ENCODE data around the gene KRTAP29-1. TPM values are rescaled to one million over a fixed set of nuclear protein-coding genes. Genes with fewer than 3 reads are reported as not detected.
"Not testable (repeated sequence)": the region's sequence is repeated elsewhere in the genome, so short reads cannot be mapped to it uniquely, and the experiment has no call there.

The KRTAP29-1 gene
- total RNA-seq, 1 experiment from 2014 or later = not detected

GRCh38 chr17:41271858-41272257, 30.8 kb downstream of the KRTAP29-1 start:
- Histone ChIP-seq H2BK5ac (ENCODE audit: insufficient read length, low read length) (no peak overlapping the region), H3K56ac (ENCODE audit: insufficient read length, low read depth, low read length) (no peak overlapping the region), H4K20me1 (ENCODE audit: control insufficient read depth, insufficient read depth, insufficient read length) (no peaks in the 10 kb centered on the region), H3K18ac (ENCODE audit: insufficient read length, low read depth, low read length) (no peak overlapping the region), H4K8ac (replicated peaks; ENCODE audit: insufficient read length, low read depth, low read length) (no peak overlapping the region), H3K27ac (ENCODE audit: insufficient read length, low read depth, low read length) (no peak overlapping the region), H2BK20ac (ENCODE audit: low read depth, low read length, poor library complexity, severe bottlenecking) (no peak overlapping the region), H2BK15ac (ENCODE audit: low read depth, low read length) (no peak overlapping the region), H2AK5ac (ENCODE audit: insufficient read length, low read length) (no peak overlapping the region), H4K5ac (ENCODE audit: insufficient read length, low read depth, low read length) (no peak overlapping the region), H3K9me3 (ENCODE audit: control insufficient read depth, low read depth, low read length) (no peaks in the 10 kb centered on the region), H3K79me2 (ENCODE audit: insufficient read depth, low read length) (no peaks in the 10 kb centered on the region), H3K4me1 (ENCODE audit: insufficient read depth, low read length) (no peaks in the 10 kb centered on the region), H3K14ac (ENCODE audit: insufficient read depth, low read length) (no peak overlapping the region), H3K4ac (ENCODE audit: low read depth, low read length) (no peak overlapping the region), H3K27me3 (ENCODE audit: insufficient read depth, low read length) (no peaks in the 10 kb centered on the region), H3K23ac (ENCODE audit: insufficient read length, low read depth, low read length) (no peak overlapping the region), H2BK120ac (ENCODE audit: low read depth, low read length, poor library complexity, severe bottlenecking) (no peak overlapping the region), H3T11ph (ENCODE audit: low read length) (no peak overlapping the region), H3K23me2 (ENCODE audit: insufficient read length, low read depth, low read length, poor library complexity, severe bottlenecking) (no peaks in the 10 kb centered on the region), H3K4me2 (ENCODE audit: insufficient read depth, insufficient read length, low read length) (no peak overlapping the region), H3K9ac (ENCODE audit: extremely low read depth, insufficient read length, low read length) (no peak overlapping the region), H4K91ac (ENCODE audit: insufficient read length, low read depth, low read length) (no peak overlapping the region), H3K79me1 (ENCODE audit: insufficient read depth, low read depth, low read length, poor library complexity, severe bottlenecking) (no peaks in the 10 kb centered on the region), H2AFZ (ENCODE audit: low read length) (no peak overlapping the region), H2BK12ac (ENCODE audit: insufficient read length, low read depth, low read length) (no peak overlapping the region)
- Mint-ChIP-seq H3K36me3 (ENCODE audit: insufficient read depth in 1 of 3, low read depth in 3 of 3) (no peaks in the 10 kb centered on the region), H3K9me3 (no peaks in the 10 kb centered on the region), H3K27me3 (ENCODE audit: low read depth) (no peaks in the 10 kb centered on the region; the same call in 1 of the 2 replicates), H3K27ac (no peak overlapping the region), H3K4me1 (peaks cover 0 to 2% of the 10 kb centered on the region in 2 experiments; a peak in 1 of 4 replicates), H3K4me3 (no peak overlapping the region)
- DNase-seq = no peak
- no peak for TF ChIP-seq CTCF (conservative IDR thresholded peaks at IDR 0.05)
- no CpG with 5 or more reads among the region's 1 CpG for WGBS (ENCODE audit: extremely low coverage, insufficient read length, low lambda C conversion rate)

GRCh38 chr17:41271323-41271722, 31.3 kb downstream of the KRTAP29-1 start:
- not testable (repeated sequence) for H3K27ac Mint-ChIP-seq; H2AFZ ChIP-seq (ENCODE audit: low read length); H3K14ac ChIP-seq (ENCODE audit: insufficient read depth, low read length); H3K4me3 Mint-ChIP-seq; H3K27me3 ChIP-seq (ENCODE audit: insufficient read depth, low read length); H2BK15ac ChIP-seq (ENCODE audit: low read depth, low read length); H2BK5ac ChIP-seq (ENCODE audit: insufficient read length, low read length); H2AK5ac ChIP-seq (ENCODE audit: insufficient read length, low read length); H3K9me3 ChIP-seq (ENCODE audit: control insufficient read depth, low read depth, low read length); DNase-seq; H3K56ac ChIP-seq (ENCODE audit: insufficient read length, low read depth, low read length); H3K9me3 Mint-ChIP-seq; H3K4me1 Mint-ChIP-seq; H2BK120ac ChIP-seq (ENCODE audit: low read depth, low read length, poor library complexity, severe bottlenecking); H3K4ac ChIP-seq (ENCODE audit: low read depth, low read length); H3K27me3 Mint-ChIP-seq (ENCODE audit: low read depth); H3K36me3 Mint-ChIP-seq (ENCODE audit: insufficient read depth in 1 of 3, low read depth in 3 of 3); H3K18ac ChIP-seq (ENCODE audit: insufficient read length, low read depth, low read length); H4K8ac ChIP-seq (replicated peaks; ENCODE audit: insufficient read length, low read depth, low read length); H4K5ac ChIP-seq (ENCODE audit: insufficient read length, low read depth, low read length); H3K4me2 ChIP-seq (ENCODE audit: insufficient read depth, insufficient read length, low read length); H3K23ac ChIP-seq (ENCODE audit: insufficient read length, low read depth, low read length); H3K4me1 ChIP-seq (ENCODE audit: insufficient read depth, low read length); H4K91ac ChIP-seq (ENCODE audit: insufficient read length, low read depth, low read length); H3K9ac ChIP-seq (ENCODE audit: extremely low read depth, insufficient read length, low read length); H3K79me1 ChIP-seq (ENCODE audit: insufficient read depth, low read depth, low read length, poor library complexity, severe bottlenecking); H2BK20ac ChIP-seq (ENCODE audit: low read depth, low read length, poor library complexity, severe bottlenecking); H4K20me1 ChIP-seq (ENCODE audit: control insufficient read depth, insufficient read depth, insufficient read length); H3K79me2 ChIP-seq (ENCODE audit: insufficient read depth, low read length); H3K27ac ChIP-seq (ENCODE audit: insufficient read length, low read depth, low read length); H2BK12ac ChIP-seq (ENCODE audit: insufficient read length, low read depth, low read length); H3K23me2 ChIP-seq (ENCODE audit: insufficient read length, low read depth, low read length, poor library complexity, severe bottlenecking); H3T11ph ChIP-seq (ENCODE audit: low read length)
- no CpG with 5 or more reads among the region's 1 CpG for WGBS (ENCODE audit: extremely low coverage, insufficient read length, low lambda C conversion rate)
